ENCODE measurements around the gene ATP13A2. TPM values are rescaled to one million over a fixed set of nuclear protein-coding genes. Genes with fewer than 3 reads are reported as not detected.

Gene ATP13A2, protein sequence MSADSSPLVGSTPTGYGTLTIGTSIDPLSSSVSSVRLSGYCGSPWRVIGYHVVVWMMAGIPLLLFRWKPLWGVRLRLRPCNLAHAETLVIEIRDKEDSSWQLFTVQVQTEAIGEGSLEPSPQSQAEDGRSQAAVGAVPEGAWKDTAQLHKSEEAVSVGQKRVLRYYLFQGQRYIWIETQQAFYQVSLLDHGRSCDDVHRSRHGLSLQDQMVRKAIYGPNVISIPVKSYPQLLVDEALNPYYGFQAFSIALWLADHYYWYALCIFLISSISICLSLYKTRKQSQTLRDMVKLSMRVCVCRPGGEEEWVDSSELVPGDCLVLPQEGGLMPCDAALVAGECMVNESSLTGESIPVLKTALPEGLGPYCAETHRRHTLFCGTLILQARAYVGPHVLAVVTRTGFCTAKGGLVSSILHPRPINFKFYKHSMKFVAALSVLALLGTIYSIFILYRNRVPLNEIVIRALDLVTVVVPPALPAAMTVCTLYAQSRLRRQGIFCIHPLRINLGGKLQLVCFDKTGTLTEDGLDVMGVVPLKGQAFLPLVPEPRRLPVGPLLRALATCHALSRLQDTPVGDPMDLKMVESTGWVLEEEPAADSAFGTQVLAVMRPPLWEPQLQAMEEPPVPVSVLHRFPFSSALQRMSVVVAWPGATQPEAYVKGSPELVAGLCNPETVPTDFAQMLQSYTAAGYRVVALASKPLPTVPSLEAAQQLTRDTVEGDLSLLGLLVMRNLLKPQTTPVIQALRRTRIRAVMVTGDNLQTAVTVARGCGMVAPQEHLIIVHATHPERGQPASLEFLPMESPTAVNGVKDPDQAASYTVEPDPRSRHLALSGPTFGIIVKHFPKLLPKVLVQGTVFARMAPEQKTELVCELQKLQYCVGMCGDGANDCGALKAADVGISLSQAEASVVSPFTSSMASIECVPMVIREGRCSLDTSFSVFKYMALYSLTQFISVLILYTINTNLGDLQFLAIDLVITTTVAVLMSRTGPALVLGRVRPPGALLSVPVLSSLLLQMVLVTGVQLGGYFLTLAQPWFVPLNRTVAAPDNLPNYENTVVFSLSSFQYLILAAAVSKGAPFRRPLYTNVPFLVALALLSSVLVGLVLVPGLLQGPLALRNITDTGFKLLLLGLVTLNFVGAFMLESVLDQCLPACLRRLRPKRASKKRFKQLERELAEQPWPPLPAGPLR
- total RNA-seq = 24.8 and 36.3 TPM in 2 replicates

DNA sequence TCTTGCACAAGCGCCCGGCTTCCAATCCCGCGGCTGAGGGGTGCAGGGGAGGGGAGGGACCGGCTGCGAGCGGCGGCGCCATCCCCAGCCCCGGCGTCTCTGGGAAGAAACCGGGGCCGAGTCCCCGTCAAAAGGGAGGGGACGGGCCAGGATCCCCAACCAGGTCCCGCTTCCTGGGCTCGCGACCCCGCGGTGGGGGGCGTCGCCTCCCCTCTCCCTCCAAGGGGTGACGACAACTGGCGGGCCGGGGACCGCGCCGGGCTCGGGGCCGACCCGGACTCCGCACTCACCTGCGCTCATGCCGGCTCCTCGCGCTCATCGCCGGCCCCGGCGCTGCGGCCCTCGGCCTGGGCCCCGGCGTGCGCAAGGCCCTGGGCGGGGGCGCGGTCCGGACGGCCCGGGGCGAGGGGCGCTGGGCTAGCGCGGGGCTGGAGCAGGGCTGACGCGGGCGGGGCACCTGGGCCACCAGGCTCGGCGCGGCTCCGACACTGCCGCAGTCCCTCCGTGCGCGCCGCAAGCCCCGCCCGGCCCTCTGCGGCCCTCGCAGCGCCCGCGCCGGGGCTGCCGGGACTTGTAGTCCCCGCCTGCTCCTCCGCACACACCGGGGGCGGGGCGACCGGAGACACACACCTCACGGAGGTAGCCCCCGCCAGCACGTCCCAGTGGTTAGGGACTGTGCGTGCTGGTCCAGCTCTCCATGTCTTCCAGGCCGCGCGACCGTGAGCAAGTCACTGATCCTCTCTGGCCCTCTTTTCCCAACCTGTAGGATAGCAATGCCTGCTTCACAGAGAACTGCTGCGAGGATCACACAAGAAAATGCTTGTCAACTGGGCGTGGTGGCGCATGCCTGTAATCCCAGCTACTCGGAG lies at the start of gene ATP13A2:
Gene ATP13A2, minus strand, starts transcription at position 490 of the 869 bp plus-strand sequence. Its CDS starts 190 bp downstream, at position 300.

DNA sequence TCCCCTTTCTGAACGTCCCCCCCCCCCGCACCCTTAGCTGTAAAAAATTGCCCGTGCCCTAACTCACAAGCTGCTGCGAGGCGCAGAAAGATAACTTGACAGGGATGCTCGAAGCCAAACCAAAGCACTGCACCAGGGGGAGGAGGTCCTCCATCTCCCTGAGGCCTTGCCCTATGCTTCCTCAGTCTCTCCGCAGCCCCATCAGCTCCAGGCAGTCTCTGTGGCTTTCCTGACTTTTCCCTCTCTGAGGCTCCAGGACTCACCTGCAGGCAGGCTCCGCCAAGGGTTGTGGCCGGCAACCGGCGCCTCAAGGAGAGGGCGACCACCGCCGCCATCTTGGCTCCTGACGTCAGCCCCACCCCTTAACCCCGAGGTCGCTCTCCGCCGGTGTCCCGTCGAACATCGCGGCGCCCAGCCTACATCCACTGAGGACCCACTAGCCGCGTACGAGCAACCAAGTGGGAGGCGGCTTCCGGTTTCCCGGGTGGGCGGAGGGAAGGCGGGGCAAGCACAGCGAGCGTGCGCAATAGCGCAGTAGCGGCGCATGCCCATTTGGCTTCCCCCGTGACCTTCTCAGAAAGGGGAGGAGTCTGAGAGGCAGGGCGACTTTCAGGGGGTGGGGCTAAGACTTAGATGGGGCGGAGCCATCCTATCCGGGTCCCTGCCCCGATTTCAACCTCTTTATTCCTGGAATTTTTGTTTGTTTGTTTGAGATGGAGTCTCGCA lies 42.1 kb upstream of the ATP13A2 start, which contains the start of gene SDHB:
Gene SDHB, minus strand, starts transcription at position 348 of the 726 bp plus-strand sequence. Its CDS starts 13 bp downstream, at position 335.

DNA sequence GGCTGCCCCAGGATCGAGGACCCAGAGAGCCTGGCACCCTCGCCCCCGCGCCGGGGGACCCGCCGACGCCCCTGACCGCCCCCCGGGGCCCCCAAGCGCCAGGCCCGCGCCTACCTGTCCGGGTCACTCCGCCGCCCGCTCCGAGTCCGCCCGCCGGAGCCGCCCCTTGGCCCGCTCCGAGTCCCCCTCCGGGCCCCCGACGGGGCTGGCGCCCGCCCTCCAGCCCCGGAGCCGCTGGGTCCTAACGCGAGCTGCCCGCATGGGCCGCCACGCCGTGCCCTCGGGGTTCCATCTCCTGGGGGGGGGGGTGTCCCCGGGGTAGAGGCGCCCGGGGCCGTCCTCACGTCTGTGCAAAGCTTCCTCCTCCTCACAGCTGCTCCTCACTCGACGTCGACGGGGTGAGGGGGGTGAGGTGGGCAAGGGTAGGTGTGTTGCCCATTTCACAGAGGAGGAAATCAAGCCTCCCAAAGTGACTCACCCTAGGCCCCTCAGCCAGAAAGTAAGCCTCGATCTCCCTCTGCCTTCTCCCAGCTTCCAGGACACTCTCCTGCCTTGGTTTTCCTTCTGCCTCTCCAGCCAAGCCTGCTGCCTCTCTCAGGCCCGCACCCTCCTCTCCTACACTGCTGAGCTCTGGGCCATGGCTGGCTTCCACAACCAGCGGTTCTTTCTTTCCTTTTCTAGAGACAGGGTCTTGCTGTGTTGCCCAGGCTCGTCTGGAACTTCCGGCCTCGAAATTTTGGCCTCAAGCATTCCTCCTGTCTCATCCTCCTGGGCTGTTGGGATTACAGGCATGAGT lies 31.1 kb downstream of the ATP13A2 start, which contains the start of gene MFAP2:
Gene MFAP2, minus strand, starts transcription at position 148 of the 796 bp plus-strand sequence. CDS start 2,347 bp downstream, outside the sequence.

Other genes starting within 250 kb of the ATP13A2 start
- gene RNU1-2, start 115.9 kb downstream of the ATP13A2 start, total RNA-seq = not detected in 2 replicates
- 8.5 and 11.0 TPM in 2 replicates for gene CROCC, start 90.0 kb downstream of the ATP13A2 start, total RNA-seq
- gene MFAP2, start 31.3 kb downstream of the ATP13A2 start, total RNA-seq = 10.8 and 16.4 TPM in 2 replicates
- gene SDHB, start 42.1 kb upstream of the ATP13A2 start, total RNA-seq = 159 and 207 TPM in 2 replicates
- gene PADI2, start 107.5 kb upstream of the ATP13A2 start, total RNA-seq = not detected in 2 replicates
- gene PADI1, start 193.2 kb upstream of the ATP13A2 start, total RNA-seq = 1.9 TPM in 1 of 2 replicates, not detected in the other
- not detected in 2 replicates for gene PADI3, start 237.2 kb upstream of the ATP13A2 start, total RNA-seq

All from myometrial cell (primary cell).